DMS 273 treated with DMSO at 0.1 percent for 48 hours (cell line): ENCODE data around the gene CACNA2D4.

Source experiments
- DNase-seq: peaks from one replicate; lab custom pipeline; 2025; lab: John Stamatoyannopoulos, UW

CACNA2D4 gene

GRCh38 chr12:1917172-1918070 is 1.0 kb downstream of the CACNA2D4 start:
- DNase-seq = no peak

GRCh38 chr12:1916371-1917171 is 1.9 kb downstream of the CACNA2D4 start:
- peak; percentile 29 for DNase-seq

GRCh38 chr12:1915082-1915968 is 3.1 kb downstream of the CACNA2D4 start:
- no peak for DNase-seq

- DNase-seq = no peak
These were observed 4.1 kb downstream of the CACNA2D4 start for GRCh38 chr12:1914114-1914911.

- DNase-seq = no peak
These were observed 4.9 kb downstream of the CACNA2D4 start for GRCh38 chr12:1913377-1914113.

GRCh38 chr12:1912580-1913376 is 5.7 kb downstream of the CACNA2D4 start:
- DNase-seq = no peak

GRCh38 chr12:1911598-1912575 is 6.6 kb downstream of the CACNA2D4 start:
- DNase-seq = no peak

- no peak for DNase-seq
These were observed 8.0 kb downstream of the CACNA2D4 start for GRCh38 chr12:1910468-1910867.

GRCh38 chr12:1908758-1909157 is 9.7 kb downstream of the CACNA2D4 start:
- DNase-seq = no peak

- DNase-seq = no peak
These were observed 10.5 kb downstream of the CACNA2D4 start for GRCh38 chr12:1907652-1908611.

GRCh38 chr12:1906579-1906978 is 11.9 kb downstream of the CACNA2D4 start:
- no peak for DNase-seq

GRCh38 chr12:1904875-1905274 is 13.6 kb downstream of the CACNA2D4 start:
- DNase-seq = no peak

- DNase-seq = no peak
These were observed 21.5 kb downstream of the CACNA2D4 start for GRCh38 chr12:1896964-1897363.

GRCh38 chr12:1890810-1891209 is 27.6 kb downstream of the CACNA2D4 start:
- DNase-seq = no peak

GRCh38 chr12:1890119-1890703 is 28.2 kb downstream of the CACNA2D4 start:
- DNase-seq = no peak

GRCh38 chr12:1888923-1889322 is 29.5 kb downstream of the CACNA2D4 start:
- DNase-seq = no peak
